Measurements from ENCODE around the gene PDZK1.

DNA sequence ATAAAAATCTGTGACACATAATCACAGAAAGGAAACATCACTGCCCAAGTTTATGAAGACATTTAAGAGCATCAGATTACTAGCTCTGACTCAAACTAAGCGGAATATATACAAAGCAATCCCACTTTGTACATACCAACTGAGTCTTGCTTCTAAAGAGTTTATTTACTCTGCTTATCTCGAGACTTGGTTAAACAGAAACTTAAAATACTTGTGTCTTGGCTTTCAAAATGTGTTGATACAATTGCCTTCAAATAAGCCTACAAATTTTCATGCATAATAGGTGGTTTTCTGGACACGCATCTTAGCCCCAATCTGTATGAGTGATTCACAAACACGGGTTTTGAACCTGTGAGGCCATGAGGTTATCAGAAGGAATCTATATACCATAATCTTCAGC, 33.1 kb upstream of the PDZK1 start:
- TF ChIP-seq, protein P1, sequence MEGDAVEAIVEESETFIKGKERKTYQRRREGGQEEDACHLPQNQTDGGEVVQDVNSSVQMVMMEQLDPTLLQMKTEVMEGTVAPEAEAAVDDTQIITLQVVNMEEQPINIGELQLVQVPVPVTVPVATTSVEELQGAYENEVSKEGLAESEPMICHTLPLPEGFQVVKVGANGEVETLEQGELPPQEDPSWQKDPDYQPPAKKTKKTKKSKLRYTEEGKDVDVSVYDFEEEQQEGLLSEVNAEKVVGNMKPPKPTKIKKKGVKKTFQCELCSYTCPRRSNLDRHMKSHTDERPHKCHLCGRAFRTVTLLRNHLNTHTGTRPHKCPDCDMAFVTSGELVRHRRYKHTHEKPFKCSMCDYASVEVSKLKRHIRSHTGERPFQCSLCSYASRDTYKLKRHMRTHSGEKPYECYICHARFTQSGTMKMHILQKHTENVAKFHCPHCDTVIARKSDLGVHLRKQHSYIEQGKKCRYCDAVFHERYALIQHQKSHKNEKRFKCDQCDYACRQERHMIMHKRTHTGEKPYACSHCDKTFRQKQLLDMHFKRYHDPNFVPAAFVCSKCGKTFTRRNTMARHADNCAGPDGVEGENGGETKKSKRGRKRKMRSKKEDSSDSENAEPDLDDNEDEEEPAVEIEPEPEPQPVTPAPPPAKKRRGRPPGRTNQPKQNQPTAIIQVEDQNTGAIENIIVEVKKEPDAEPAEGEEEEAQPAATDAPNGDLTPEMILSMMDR (IDR thresholded peaks at IDR 0.05): no peak
- TF ChIP-seq POLR2A (IDR thresholded peaks at IDR 0.05): no peak
- no peak for TF ChIP-seq POLR2AphosphoS5 (IDR thresholded peaks at IDR 0.05)

Measured in breast epithelium (tissue), 3 donors.